Activated T-helper 17 cell treated with anti-CD3 and anti-CD28 coated beads, Interleukin-2, amount 50 U/mL, for 72 hours (primary cell): Measurements from ENCODE around the gene SP140L. TPM values are rescaled to one million over a fixed set of nuclear protein-coding genes. Genes with fewer than 3 reads are reported as not detected.
"Not testable (repeated sequence)": the region's sequence is repeated elsewhere in the genome, so short reads cannot be mapped to it uniquely, and the experiment has no call there.

Experiments
- ATAC-seq: fragments of 150-1000 bp; cut with Tn5 transposase; replicated peaks from 2 replicates; pipeline ENCODE4 v1.10.0; 2021; ENCODE audit warnings: mild to moderate bottlenecking, moderate library complexity
- H3K27ac Mint-ChIP-seq: one replicate; pipeline ENCODE4 v1.8.0; 2022; ENCODE audit warnings: mixed read lengths
- H3K27me3 Mint-ChIP-seq: one replicate; pipeline ENCODE4 v1.8.0; 2022; ENCODE audit warnings: mixed read lengths
- H3K36me3 Mint-ChIP-seq: one replicate; pipeline ENCODE4 v1.8.0; 2022; ENCODE audit warnings: low read depth, mild to moderate bottlenecking, mixed read lengths
- H3K4me1 Mint-ChIP-seq: one replicate; pipeline ENCODE4 v1.8.0; 2022; ENCODE audit warnings: mixed read lengths
- H3K4me3 Mint-ChIP-seq: one replicate; pipeline ENCODE4 v1.8.0; 2022; ENCODE audit warnings: mild to moderate bottlenecking, mixed read lengths
- H3K9me3 Mint-ChIP-seq: one replicate; pipeline ENCODE4 v1.8.0; 2022; ENCODE audit warnings: mixed read lengths
- total RNA-seq, 2 donors: library from RNA; stranded (reverse); gene quantifications; one replicate each; pipeline ENCODE4 v1.2.3, GENCODE V29; 2022

The SP140L gene
- total RNA-seq, 2 donors from 2014 or later, result 45.1 to 70.4 TPM

DNA sequence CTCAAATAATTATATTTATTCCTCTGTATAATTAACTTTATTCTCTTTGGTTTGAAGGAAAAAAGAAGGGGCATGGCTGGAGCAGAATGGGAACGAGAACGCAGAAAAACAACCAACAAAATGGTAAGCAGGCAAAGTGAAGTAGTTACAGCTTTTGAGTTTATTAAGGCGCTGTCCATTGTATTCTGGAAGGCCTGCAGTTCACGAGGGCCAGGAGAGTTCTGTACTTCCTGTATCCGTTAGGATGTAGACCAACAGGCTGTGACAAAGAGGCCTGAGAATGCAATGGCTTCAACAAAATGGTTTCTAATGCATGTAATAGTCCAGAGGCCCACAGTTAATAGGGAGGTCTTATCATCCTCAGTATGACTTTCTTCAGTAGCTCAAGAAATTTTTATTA, 56.5 kb downstream of the SP140L start:
- Mint-ChIP-seq H3K4me1 (peaks cover 4% of the 10 kb centered on the region), H3K27me3 (no peaks in the 10 kb centered on the region), H3K9me3 (no peaks in the 10 kb centered on the region), H3K27ac (no peak overlapping the region), H3K4me3 (no peak overlapping the region), H3K36me3 (peaks cover 87% of the 10 kb centered on the region)
- no peak for ATAC-seq

DNA sequence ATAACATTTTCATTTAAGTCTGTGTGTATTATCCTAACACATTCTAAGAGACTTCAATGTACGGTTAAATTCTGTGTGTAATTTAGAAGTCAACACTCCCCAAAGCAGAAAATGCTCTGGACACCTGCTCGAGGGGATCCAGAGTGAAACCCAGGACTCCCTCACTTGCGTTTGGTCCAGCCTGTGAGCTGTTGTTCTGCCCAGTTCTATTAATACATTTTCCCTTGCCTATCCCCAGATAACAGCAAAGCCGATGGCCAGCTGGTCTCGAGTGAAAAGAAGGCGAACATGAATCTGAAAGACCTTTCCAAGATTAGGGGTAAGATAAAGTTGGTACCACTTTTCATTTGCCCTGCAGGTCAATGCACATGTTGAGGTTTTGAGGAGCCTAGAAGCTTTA, 58.0 kb downstream of the SP140L start:
- no peak for ATAC-seq
- Mint-ChIP-seq H3K36me3 (peaks cover 87% of the 10 kb centered on the region), H3K4me3 (no peak overlapping the region), H3K27ac (no peak overlapping the region), H3K4me1 (peaks cover 4% of the 10 kb centered on the region), H3K9me3 (no peaks in the 10 kb centered on the region), H3K27me3 (no peaks in the 10 kb centered on the region)

DNA sequence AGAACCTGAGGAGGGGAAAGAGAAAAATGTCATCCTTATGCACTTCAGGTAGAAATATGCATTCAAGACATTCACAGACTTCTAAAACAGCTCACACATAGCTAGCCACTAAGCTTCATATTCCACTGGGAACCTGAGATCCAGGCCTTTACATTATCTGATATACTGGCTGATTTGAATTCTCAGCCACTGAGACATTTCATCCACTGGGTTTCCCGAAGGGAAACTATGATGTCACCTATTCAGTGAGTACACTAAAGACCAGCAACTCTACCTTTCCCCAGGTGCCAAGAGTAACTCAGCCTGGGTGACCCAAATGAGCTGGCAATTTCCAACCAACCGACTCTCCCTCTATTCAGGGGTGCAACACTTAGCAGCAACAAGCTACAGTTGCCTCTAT, 67.3 kb downstream of the SP140L start:
- Mint-ChIP-seq H3K4me3 (no peak overlapping the region), H3K27ac (no peak overlapping the region), H3K9me3 (no peaks in the 10 kb centered on the region), H3K27me3 (no peaks in the 10 kb centered on the region), H3K4me1 (no peaks in the 10 kb centered on the region), H3K36me3 (peaks cover 100% of the 10 kb centered on the region)
- no peak for ATAC-seq

DNA sequence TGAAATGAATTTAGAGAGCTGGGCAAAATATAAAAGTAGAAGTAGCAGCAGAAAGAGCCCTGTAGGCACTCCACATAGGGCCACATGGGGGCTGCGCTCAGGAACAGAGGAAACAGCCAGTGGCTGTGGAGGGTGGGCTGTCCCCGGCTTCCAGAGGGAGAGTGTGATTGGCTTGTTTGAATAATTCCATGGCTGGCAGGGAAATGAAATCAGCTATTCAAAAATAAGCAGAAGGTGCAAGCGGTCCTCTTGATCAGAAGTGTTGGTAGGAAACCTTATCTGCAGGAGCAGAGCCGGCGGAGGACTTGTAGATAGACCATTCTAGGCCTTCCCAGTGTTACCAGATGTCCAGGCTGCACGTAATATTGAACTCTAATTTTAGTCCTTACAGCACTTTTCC, 71.7 kb downstream of the SP140L start:
- H3K4me3 Mint-ChIP-seq, H3K27me3 Mint-ChIP-seq, ATAC-seq, H3K4me1 Mint-ChIP-seq, H3K9me3 Mint-ChIP-seq: not testable (repeated sequence)
- Mint-ChIP-seq H3K27ac (peak overlapping the region; percentile 5), H3K36me3 (peaks cover 92% of the 10 kb centered on the region)

DNA sequence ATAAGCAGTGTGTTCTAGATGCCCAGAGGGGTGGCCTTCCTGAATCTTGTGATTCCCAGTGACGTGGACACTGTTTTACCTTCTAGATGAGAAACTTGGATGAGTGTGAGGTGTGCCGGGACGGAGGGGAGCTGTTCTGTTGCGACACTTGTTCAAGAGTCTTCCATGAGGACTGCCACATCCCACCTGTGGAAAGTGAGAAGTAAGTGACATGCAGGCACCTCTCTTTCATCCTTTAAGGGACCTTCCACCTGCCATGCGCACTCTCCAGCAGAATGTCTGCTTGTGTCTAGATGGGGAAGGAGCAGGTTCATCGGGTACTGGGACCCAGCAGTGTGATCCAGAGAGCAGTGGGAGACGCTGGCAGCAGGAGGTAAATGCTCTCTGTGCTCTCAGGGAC, 73.0 kb downstream of the SP140L start:
- peaks cover 92% of the 10 kb centered on the region for H3K36me3 Mint-ChIP-seq

DNA sequence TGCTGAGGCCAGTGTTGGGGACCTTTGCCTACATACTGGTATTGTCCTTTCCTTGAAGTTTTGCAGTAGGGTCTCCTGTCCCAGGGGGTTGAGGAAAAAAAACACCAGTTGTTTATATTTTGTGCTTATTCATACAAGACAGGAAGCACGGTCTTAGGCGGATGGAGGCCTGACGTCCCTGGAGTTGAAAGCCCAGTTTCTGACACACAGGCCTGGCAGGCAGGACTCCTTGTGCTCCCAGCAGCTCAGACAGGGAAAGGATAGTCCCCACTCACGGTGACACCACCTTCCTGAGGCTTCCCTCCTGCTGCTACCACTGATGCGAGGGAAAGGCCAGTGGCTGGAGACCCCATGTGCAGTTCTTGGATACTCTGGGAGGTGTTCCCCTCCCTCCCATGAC, 73.5 kb downstream of the SP140L start:
- Mint-ChIP-seq H3K27me3 (no peaks in the 10 kb centered on the region), H3K9me3 (no peaks in the 10 kb centered on the region), H3K4me1 (no peaks in the 10 kb centered on the region), H3K4me3 (no peak overlapping the region), H3K27ac (peak overlapping the region; percentile 10), H3K36me3 (peaks cover 90% of the 10 kb centered on the region)
- no peak for ATAC-seq

More for the DNA sequence above, 73.0 kb downstream of the SP140L start:
- H3K4me3 Mint-ChIP-seq, result no peak overlapping the region
- H3K27ac Mint-ChIP-seq, result peak overlapping the region; percentile 10
- H3K4me1 Mint-ChIP-seq, result no peaks in the 10 kb centered on the region
- H3K27me3 Mint-ChIP-seq, result no peaks in the 10 kb centered on the region
- no peak for ATAC-seq
- no peaks in the 10 kb centered on the region for H3K9me3 Mint-ChIP-seq

DNA sequence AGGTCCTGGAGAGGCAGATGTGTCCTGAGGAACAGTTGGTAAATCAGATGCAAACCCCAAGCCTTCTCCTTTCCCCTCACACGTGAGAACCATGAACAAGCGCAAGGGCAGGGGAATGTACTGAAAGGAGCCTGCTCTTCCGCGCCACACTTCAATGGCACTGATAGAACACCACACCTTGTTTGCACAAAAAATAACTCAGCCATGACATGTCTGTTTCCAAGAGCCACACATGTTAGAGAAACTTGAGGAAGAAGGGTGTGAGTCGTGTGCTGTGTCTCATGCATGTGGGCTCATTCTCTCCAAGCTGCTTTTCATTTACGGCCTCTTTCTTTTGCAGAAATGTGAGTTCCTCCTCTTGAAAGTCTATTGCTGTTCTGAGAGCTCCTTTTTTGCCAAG, 74.0 kb downstream of the SP140L start:
- H3K9me3 Mint-ChIP-seq, H3K27me3 Mint-ChIP-seq, H3K4me1 Mint-ChIP-seq, H3K4me3 Mint-ChIP-seq, H3K27ac Mint-ChIP-seq, ATAC-seq: not testable (repeated sequence)
- H3K36me3 Mint-ChIP-seq, result peaks cover 84% of the 10 kb centered on the region

DNA sequence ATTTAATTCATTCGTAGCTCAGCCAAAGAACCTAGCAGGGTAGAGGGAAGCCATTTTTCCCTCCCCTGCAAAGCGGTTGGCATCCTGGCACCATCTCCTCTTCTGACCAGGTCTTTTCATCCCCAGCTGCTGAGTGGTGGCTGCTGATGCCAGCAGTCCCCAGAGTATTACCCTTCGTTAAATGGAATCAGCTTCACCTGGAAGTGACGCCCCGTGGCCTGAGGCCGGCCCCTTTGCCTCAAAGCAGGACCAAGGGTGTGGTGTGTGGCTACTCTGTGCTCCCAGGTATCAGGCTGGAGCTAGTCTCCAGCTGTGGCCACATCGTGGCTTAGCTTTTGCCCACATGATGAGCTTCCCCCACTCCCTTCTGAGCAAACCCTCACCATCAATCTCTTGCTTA, 76.8 kb downstream of the SP140L start:
- peak overlapping the region; percentile 22 for H3K27ac Mint-ChIP-seq
- peaks cover 57% of the 10 kb centered on the region for H3K36me3 Mint-ChIP-seq
- H3K4me3 Mint-ChIP-seq, result no peak overlapping the region
- H3K4me1 Mint-ChIP-seq, result no peaks in the 10 kb centered on the region
- no peaks in the 10 kb centered on the region for H3K27me3 Mint-ChIP-seq
- no peaks in the 10 kb centered on the region for H3K9me3 Mint-ChIP-seq
- ATAC-seq, result no peak

DNA sequence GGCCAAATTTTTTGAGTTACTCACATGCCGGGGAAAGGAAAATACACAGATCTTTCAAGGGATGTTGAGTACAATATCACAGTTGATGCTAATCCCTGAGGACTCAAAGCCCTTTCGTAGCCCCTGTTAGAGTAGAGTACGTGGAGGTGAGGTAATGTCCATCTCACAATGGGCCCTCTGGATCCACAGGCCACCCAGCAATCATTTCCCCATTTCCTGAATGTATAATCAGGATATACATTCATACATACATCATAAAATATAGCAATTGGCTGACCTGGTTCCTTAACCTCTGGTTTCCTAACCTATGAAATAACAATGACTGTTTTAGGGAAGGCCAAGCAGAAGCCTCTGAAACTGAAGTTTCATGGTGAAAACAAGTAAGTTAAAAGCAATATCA, 78.8 kb downstream of the SP140L start:
- Mint-ChIP-seq H3K4me1 (no peaks in the 10 kb centered on the region), H3K9me3 (no peaks in the 10 kb centered on the region), H3K4me3 (no peak overlapping the region), H3K36me3 (peaks cover 38% of the 10 kb centered on the region), H3K27me3 (no peaks in the 10 kb centered on the region), H3K27ac (no peak overlapping the region)
- ATAC-seq, result no peak

DNA sequence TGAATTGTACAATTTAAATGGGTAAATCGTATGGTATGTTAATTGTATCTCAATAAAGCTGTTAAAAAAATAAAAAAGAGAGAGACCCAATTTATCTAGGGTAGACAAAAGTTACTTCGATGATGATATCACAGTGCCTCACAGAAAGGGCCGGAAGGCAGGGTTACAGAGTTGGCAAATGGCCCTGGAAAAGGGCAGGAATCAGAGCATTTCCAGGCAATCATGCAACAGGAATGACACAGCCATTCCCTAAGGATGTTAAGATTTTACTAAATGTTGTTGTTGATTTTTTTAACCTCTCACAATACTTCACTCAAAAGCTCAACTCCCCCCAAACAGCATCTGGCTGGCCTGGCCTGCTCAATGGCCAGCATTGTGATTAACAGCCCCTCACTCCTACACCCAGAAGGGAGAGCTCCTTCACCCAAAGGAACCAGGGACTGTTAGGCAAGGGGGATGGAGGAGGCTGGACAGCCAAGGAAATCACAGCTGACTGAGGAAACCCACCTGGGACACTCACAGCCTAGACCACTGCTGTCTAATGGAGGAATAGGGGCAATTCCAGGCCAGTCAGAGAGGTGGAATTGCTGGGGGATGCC, 81.3 kb downstream of the SP140L start:
- Mint-ChIP-seq H3K27me3 (no peaks in the 10 kb centered on the region), H3K27ac (no peak overlapping the region), H3K4me1 (peaks cover 5% of the 10 kb centered on the region), H3K36me3 (peaks cover 19% of the 10 kb centered on the region), H3K4me3 (no peak overlapping the region), H3K9me3 (no peaks in the 10 kb centered on the region)
- ATAC-seq, result no peak

DNA sequence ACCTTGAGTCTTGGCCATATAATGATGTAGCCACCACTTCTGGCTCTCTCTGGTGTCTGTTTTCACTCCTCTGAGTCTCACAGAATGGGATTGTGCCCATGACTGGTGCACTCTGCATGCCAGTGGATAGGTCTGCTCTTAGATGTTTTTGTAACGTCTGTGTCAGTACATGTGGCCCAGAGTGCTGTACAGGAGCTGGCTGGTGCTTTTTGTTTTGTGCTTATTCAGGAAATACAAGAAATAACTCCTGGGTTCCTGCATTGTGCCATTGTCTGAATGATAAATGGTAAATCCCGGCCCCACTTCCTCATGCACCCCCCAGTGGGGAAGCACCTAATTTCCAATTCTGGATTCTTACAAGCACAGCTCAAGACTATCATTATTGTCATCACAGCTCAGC, 82.3 kb downstream of the SP140L start:
- not testable (repeated sequence) for ATAC-seq, H3K9me3 Mint-ChIP-seq, H3K4me3 Mint-ChIP-seq, H3K27me3 Mint-ChIP-seq, H3K27ac Mint-ChIP-seq, H3K36me3 Mint-ChIP-seq
- peaks cover 11% of the 10 kb centered on the region for H3K4me1 Mint-ChIP-seq

DNA sequence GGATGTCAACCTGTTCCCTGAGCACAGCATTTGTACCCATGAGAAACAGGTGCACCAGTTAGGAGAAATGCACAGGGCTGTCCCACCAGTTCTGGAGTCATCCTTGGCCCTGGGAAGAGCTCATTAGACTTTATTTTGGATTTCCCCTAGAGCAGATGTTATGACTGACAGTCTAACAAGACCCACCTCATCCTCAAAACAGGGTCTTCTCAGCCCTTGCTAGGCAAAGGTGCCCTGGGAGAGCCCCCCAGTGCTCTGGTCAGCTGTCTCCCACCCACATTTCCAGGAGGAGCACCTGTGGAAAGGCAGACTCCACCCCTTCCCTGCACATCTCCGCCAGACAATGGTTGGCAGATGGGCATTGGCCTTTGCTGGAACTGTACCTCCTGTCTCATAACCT, 83.3 kb downstream of the SP140L start:
- Mint-ChIP-seq H3K36me3 (peaks cover under 1% of the 10 kb centered on the region), H3K27ac (no peak overlapping the region), H3K27me3 (no peaks in the 10 kb centered on the region), H3K4me3 (peak overlapping the region; percentile 100), H3K9me3 (no peaks in the 10 kb centered on the region), H3K4me1 (peaks cover 13% of the 10 kb centered on the region)
- no peak for ATAC-seq

DNA sequence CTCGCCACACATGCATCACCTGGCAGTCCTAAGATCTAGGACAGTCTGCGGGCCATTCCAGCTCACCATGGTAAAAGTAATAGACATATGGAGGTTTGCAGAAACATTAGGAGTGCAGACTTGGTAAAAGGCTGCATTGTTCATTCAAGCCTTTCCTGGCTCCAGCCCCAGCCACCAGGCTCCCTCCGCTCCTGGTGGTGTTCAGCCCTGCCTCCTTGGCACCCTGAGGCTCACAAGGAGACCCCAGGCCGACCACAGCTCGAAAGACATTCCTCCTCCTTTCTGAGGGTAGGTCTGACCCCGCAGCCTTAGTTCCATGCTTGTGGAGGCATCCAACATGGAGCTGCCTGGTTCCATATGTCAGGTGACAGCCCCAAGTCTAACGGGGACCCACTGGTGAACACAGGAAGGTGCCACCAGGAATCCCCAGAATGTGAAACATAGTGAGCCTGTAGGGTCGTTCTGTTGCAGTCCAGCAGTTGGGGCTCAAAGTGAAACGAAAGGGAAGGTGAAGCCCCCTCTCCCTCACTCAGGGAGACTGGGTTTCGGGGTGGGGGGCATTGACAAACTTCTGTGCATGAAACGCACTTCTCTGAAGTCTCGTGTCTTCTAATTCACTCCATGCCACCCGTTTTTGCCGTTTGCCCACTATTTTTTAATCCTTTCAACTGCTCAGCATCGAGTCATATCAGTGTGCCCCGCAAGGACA, 84.0 kb downstream of the SP140L start:
- Mint-ChIP-seq H3K9me3 (no peaks in the 10 kb centered on the region), H3K4me3 (peak overlapping the region; percentile 100), H3K36me3 (no peaks in the 10 kb centered on the region), H3K27ac (peak overlapping the region; percentile 98), H3K27me3 (no peaks in the 10 kb centered on the region), H3K4me1 (peaks cover 13% of the 10 kb centered on the region)
- ATAC-seq, result no peak

DNA sequence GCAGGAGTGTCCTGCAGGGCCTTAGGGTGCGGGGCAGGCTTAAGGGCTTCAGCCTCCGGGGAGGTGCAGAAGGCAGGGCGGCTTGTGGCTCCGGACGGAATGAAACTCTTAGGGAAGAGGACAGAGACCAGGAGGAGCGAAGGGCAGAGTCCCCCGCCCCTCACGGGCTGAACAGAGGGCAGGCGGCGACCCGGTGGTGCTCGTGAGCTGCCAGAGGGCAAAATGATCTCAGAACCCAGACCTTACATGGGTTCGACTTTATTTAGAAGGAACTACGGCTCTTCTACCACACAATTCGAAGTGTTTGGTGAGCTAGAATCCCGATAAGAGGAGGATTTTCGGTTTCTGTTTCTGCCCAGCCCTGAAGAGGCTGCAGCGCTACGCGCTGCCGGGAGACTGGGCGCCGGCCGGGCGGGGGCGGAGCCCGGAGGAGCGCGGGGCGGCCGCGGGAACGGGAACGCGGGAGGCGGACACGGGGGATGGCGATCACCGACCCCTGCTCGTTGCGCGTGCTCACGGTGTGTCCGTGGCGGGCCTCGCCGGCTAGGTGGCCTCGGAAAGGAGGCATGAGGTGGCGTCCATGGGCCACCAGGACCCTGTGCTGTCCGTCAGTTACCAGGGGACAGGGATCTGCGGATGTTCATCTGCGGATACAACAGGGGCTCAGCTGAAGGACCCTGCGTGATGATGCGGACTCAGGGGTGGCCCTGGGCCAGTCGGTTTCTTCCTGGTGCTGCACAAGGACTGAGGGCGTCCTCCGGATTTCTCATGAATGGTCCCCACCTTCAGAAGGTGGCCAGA, 84.8 kb downstream of the SP140L start:
- Mint-ChIP-seq H3K4me1 (peaks cover 13% of the 10 kb centered on the region), H3K9me3 (no peaks in the 10 kb centered on the region), H3K27ac (peak overlapping the region; percentile 98), H3K27me3 (no peaks in the 10 kb centered on the region), H3K36me3 (no peaks in the 10 kb centered on the region), H3K4me3 (peak overlapping the region; percentile 100)
- peak; percentile 82 for ATAC-seq

DNA sequence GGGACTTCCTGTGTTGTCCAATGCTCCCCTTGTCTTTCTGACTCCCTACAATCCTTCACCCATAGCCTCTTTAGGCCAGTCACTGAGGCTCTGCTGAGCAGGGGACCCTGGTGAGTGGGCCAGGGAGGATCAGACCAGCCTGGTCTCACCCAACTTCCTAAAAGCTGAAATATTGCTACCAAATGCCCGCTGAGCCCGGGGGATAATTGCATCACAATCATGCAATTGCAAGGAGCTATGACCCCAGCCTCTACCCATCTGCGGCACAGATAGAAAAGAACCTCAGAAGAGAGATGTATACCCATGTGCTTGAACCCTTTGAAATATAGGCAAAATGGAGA, 85.3 kb downstream of the SP140L start:
- Mint-ChIP-seq H3K36me3 (peaks cover 2% of the 10 kb centered on the region), H3K27ac (peak overlapping the region; percentile 98), H3K4me1 (peaks cover 13% of the 10 kb centered on the region), H3K9me3 (no peaks in the 10 kb centered on the region), H3K27me3 (no peaks in the 10 kb centered on the region), H3K4me3 (peak overlapping the region; percentile 100)
- no peak for ATAC-seq
